Astrocyte (in vitro differentiated cells and primary cell): ENCODE measurements around the gene ZNF827. TPM values are rescaled to one million over a fixed set of nuclear protein-coding genes. Genes with fewer than 3 reads are reported as not detected.
A peak's percentile ranks its signal among the peaks of the same experiment; 100 is the strongest.

Source experiments
- DNase-seq: peaks from one replicate; pipeline ENCODE4 v3.0.0-alpha.2; 2010; ENCODE audit warnings: low read depth
- FAIRE-seq: peaks from 2 replicates; lab custom pipeline; 2011; peaks lifted over from hg19 to GRCh38; lab: Jason Lieb, UNC
- H2AFZ ChIP-seq: 2 replicates; pipeline ENCODE4 v1.6.0; 2012; ENCODE audit warnings: low read depth, low read length, inconsistent platforms
- H3K27ac ChIP-seq: 2 replicates; pipeline ENCODE4 v1.5.1; 2011; ENCODE audit warnings: low read depth, low read length, inconsistent platforms
- H3K27me3 ChIP-seq: 2 replicates; pipeline ENCODE4 v1.6.0; 2011; ENCODE audit warnings: low read length, inconsistent platforms; ENCODE audit not compliant: insufficient read depth
- H3K36me3 ChIP-seq: 2 replicates; pipeline ENCODE4 v1.5.1; 2011; ENCODE audit warnings: low read length, inconsistent platforms; ENCODE audit not compliant: insufficient read depth
- H3K4me1 ChIP-seq: 2 replicates; pipeline ENCODE4 v1.5.1; 2011; ENCODE audit warnings: low read length, inconsistent platforms; ENCODE audit not compliant: insufficient read depth
- H3K4me2 ChIP-seq: 2 replicates; pipeline ENCODE4 v1.6.0; 2012; ENCODE audit warnings: low read length, inconsistent platforms
- H3K4me3 ChIP-seq: 2 replicates; pipeline ENCODE4 v1.5.1; 2011; ENCODE audit warnings: low read depth, mild to moderate bottlenecking, low read length, inconsistent platforms; ENCODE audit not compliant: insufficient read depth
- H3K79me2 ChIP-seq: 2 replicates; pipeline ENCODE4 v1.6.0; 2012; ENCODE audit warnings: mild to moderate bottlenecking, low read length, inconsistent platforms; ENCODE audit not compliant: insufficient read depth
- H3K9ac ChIP-seq: 2 replicates; pipeline ENCODE4 v1.6.0; 2012; ENCODE audit warnings: mild to moderate bottlenecking, low read length, inconsistent platforms
- H3K9me3 ChIP-seq: 2 replicates; pipeline ENCODE4 v1.5.1; 2012; ENCODE audit warnings: low read depth, mild to moderate bottlenecking, low read length, inconsistent platforms; ENCODE audit not compliant: insufficient read depth
- H4K20me1 ChIP-seq: 2 replicates; pipeline ENCODE4 v1.6.0; 2012; ENCODE audit warnings: low read length, inconsistent platforms; ENCODE audit not compliant: insufficient read depth
- H3K27ac Mint-ChIP-seq: one replicate; pipeline ENCODE4 v1.8.0; 2021; ENCODE audit warnings: mild to moderate bottlenecking, mixed read lengths; ENCODE audit not compliant: unreplicated experiment
- H3K27me3 Mint-ChIP-seq: one replicate; pipeline ENCODE4 v1.8.0; 2021; ENCODE audit warnings: low read depth, mixed read lengths; ENCODE audit not compliant: unreplicated experiment
- H3K36me3 Mint-ChIP-seq: one replicate; pipeline ENCODE4 v1.8.0; 2021; ENCODE audit warnings: low read depth, mixed read lengths; ENCODE audit not compliant: unreplicated experiment
- H3K4me1 Mint-ChIP-seq: one replicate; pipeline ENCODE4 v1.8.0; 2021; ENCODE audit warnings: low read depth, mixed read lengths; ENCODE audit not compliant: unreplicated experiment
- H3K4me3 Mint-ChIP-seq: one replicate; pipeline ENCODE4 v1.8.0; 2021; ENCODE audit warnings: mild to moderate bottlenecking, moderate library complexity, mixed read lengths; ENCODE audit not compliant: unreplicated experiment
- H3K9me3 Mint-ChIP-seq: one replicate; pipeline ENCODE4 v1.8.0; 2021; ENCODE audit warnings: mild to moderate bottlenecking, mixed read lengths; ENCODE audit not compliant: unreplicated experiment
- EZH2 ChIP-seq: IDR thresholded peaks from 2 replicates; pipeline ENCODE4 v1.6.1; 2012; ENCODE audit warnings: mild to moderate bottlenecking, low read length, inconsistent platforms; ENCODE audit not compliant: insufficient read depth
- total RNA-seq: library from RNA; stranded (reverse); gene quantifications from 2 replicates; pipeline ENCODE4 v1.2.1, GENCODE V29; 2021
- TF ChIP-seq, protein P1 (sequence below): IDR thresholded peaks from 2 replicates; pipeline ENCODE4 v1.5.1; 2011; ENCODE audit warnings: low read depth, mild to moderate bottlenecking, inconsistent platforms, low read length, moderate library complexity; ENCODE audit not compliant: insufficient read depth

The ZNF827 gene
- total RNA-seq, 1 donor from 2014 or later = 39.7 TPM

DNA sequence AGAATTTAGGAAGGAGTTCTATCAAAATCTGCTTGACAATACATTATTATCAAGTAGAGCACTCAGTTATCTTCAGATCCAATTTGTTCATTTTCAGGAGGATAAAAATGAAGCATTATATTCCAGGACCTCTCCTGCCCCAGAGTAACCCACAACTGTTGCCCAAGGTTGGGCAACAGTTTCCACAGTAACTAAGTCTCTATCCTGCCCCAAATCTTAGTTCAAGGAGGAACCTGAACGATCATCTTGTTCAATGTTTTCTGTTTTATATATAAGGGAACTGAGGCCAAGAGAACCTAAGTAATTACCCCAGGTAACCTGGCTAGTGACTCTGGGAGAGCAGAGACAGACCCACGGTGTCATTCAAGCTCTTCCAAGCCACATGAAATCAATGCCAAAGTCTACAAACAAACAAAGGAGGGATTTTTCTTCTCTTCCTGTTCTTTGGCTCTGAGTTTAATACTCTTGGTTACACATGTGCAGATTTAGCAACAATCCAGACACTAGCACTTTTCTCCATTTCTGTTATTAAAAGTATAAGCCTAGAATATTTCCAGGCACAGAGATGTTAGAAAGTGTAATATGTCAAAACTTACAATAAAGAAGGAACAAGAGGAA, 153.1 kb downstream of the ZNF827 start:
- Histone ChIP-seq H3K9ac (no peak overlapping the region), H3K79me2 (no peaks in the 10 kb centered on the region), H3K36me3 (no peaks in the 10 kb centered on the region), H3K4me2 (no peak overlapping the region), H2AFZ (no peak overlapping the region), H3K9me3 (no peaks in the 10 kb centered on the region), H4K20me1 (no peaks in the 10 kb centered on the region), H3K4me3 (no peak overlapping the region), H3K27me3 (no peaks in the 10 kb centered on the region), H3K27ac (no peak overlapping the region), H3K4me1 (no peaks in the 10 kb centered on the region)
- no peak for FAIRE-seq
- Mint-ChIP-seq H3K4me1 (peaks cover 4% of the 10 kb centered on the region), H3K9me3 (no peaks in the 10 kb centered on the region), H3K4me3 (no peak overlapping the region), H3K27me3 (no peaks in the 10 kb centered on the region), H3K36me3 (peaks cover 30% of the 10 kb centered on the region), H3K27ac (no peak overlapping the region)
- no peak for DNase-seq
- TF ChIP-seq, protein P1, sequence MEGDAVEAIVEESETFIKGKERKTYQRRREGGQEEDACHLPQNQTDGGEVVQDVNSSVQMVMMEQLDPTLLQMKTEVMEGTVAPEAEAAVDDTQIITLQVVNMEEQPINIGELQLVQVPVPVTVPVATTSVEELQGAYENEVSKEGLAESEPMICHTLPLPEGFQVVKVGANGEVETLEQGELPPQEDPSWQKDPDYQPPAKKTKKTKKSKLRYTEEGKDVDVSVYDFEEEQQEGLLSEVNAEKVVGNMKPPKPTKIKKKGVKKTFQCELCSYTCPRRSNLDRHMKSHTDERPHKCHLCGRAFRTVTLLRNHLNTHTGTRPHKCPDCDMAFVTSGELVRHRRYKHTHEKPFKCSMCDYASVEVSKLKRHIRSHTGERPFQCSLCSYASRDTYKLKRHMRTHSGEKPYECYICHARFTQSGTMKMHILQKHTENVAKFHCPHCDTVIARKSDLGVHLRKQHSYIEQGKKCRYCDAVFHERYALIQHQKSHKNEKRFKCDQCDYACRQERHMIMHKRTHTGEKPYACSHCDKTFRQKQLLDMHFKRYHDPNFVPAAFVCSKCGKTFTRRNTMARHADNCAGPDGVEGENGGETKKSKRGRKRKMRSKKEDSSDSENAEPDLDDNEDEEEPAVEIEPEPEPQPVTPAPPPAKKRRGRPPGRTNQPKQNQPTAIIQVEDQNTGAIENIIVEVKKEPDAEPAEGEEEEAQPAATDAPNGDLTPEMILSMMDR = no peak
- no peak for TF ChIP-seq EZH2

DNA sequence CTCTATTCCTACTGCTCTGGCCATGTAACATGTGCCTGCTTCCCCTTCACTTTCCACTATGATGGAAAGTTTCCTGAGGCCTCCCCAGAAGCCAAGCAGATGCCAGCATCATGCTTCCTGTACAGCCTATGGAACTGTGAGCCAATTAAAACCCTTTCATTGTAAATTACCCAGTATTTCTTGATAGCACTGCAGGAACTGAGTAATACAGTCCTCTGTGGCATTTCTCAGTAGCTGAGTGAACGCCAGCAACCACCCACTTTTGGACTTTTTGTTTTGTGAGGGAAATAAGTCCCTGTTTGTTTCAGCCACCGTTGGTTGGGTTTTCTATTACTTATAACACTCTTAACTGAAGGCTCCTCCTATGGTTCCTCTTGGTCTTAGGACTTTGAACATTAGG, 154.6 kb downstream of the ZNF827 start:
- Histone ChIP-seq H3K79me2 (no peaks in the 10 kb centered on the region), H3K4me1 (no peaks in the 10 kb centered on the region), H3K4me2 (no peak overlapping the region), H3K9ac (no peak overlapping the region), H3K36me3 (no peaks in the 10 kb centered on the region), H3K4me3 (no peak overlapping the region), H3K27ac (no peak overlapping the region), H3K9me3 (no peaks in the 10 kb centered on the region), H2AFZ (no peak overlapping the region), H3K27me3 (no peaks in the 10 kb centered on the region), H4K20me1 (no peaks in the 10 kb centered on the region)
- H3K27ac Mint-ChIP-seq = no peak overlapping the region
- DNase-seq = no peak
- FAIRE-seq = no peak
- H3K36me3 Mint-ChIP-seq = peaks cover 35% of the 10 kb centered on the region
- no peak for TF ChIP-seq EZH2
- TF ChIP-seq, protein P1 = no peak
- no peak overlapping the region for H3K4me3 Mint-ChIP-seq
- H3K27me3 Mint-ChIP-seq = no peaks in the 10 kb centered on the region
- no peaks in the 10 kb centered on the region for H3K9me3 Mint-ChIP-seq
- H3K4me1 Mint-ChIP-seq = peaks cover 9% of the 10 kb centered on the region

DNA sequence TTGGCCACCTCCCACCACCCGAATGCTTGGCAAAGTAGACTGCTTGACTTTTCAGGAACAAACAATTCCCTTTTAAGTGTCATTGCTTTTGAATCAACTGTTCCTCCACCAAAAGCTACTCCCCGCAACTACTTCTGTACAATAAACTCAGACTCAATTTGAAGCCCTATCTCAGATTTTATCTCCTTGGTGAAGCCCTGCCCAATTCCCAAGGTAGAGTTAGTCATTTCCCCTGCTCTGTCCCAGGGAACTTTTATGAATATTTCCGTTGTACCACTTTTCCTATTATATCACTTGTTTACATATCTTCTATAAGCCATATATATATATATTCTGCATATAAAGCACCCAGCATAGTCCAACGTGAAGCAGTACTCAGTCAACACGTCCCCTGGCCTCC, 155.9 kb downstream of the ZNF827 start:
- Histone ChIP-seq H4K20me1 (no peaks in the 10 kb centered on the region), H3K4me2 (peak overlapping the region; percentile 36), H3K36me3 (no peaks in the 10 kb centered on the region), H2AFZ (no peak overlapping the region), H3K27ac (no peak overlapping the region), H3K79me2 (no peaks in the 10 kb centered on the region), H3K27me3 (no peaks in the 10 kb centered on the region), H3K4me3 (no peak overlapping the region), H3K9ac (no peak overlapping the region), H3K9me3 (no peaks in the 10 kb centered on the region), H3K4me1 (no peaks in the 10 kb centered on the region)
- no peak for FAIRE-seq
- H3K4me3 Mint-ChIP-seq = no peak overlapping the region
- no peak for DNase-seq
- H3K27ac Mint-ChIP-seq = no peak overlapping the region
- no peaks in the 10 kb centered on the region for H3K27me3 Mint-ChIP-seq
- H3K4me1 Mint-ChIP-seq = peaks cover 14% of the 10 kb centered on the region
- H3K36me3 Mint-ChIP-seq = peaks cover 39% of the 10 kb centered on the region
- no peak for TF ChIP-seq EZH2
- TF ChIP-seq, protein P1 = no peak
- H3K9me3 Mint-ChIP-seq = no peaks in the 10 kb centered on the region
